T-helper 1 cell (primary cell): ENCODE data around the gene MAPK14.
"Not testable (repeated sequence)": the region's sequence is repeated elsewhere in the genome, so short reads cannot be mapped to it uniquely, and the experiment has no call there.

Experiments used
- DNase-seq, 5 donors: peaks; one replicate each; pipeline ENCODE4 v3.0.0-alpha.2; 2012 to 2020
- total RNA-seq, 4 donors: gene quantifications; one replicate each; lab custom pipeline; 2026; lab: John Stamatoyannopoulos, UW

MAPK14 gene
- 63.4 to 88.2 (median 85.5) reads per million in 4 donors for total RNA-seq

DNA sequence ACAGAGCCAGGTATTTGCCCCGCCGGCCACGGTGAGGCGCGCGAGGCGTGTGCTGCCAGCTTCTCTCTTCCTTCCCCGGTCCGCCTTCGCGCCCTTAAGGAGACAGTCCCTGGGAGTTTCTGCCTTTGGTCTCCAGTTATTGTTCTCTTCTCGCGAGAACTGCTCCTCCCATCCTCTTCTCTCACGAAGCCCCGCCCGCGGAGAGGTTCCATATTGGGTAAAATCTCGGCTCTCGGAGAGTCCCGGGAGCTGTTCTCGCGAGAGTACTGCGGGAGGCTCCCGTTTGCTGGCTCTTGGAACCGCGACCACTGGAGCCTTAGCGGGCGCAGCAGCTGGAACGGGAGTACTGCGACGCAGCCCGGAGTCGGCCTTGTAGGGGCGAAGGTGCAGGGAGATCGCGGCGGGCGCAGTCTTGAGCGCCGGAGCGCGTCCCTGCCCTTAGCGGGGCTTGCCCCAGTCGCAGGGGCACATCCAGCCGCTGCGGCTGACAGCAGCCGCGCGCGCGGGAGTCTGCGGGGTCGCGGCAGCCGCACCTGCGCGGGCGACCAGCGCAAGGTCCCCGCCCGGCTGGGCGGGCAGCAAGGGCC lies at the start of gene MAPK14:
Gene MAPK14, plus strand, starts transcription at position 308 of the 587 bp plus-strand sequence. CDS start 350 bp downstream, outside the sequence.
- DNase-seq: peak; percentile 96 to 99 (median 99)

DNA sequence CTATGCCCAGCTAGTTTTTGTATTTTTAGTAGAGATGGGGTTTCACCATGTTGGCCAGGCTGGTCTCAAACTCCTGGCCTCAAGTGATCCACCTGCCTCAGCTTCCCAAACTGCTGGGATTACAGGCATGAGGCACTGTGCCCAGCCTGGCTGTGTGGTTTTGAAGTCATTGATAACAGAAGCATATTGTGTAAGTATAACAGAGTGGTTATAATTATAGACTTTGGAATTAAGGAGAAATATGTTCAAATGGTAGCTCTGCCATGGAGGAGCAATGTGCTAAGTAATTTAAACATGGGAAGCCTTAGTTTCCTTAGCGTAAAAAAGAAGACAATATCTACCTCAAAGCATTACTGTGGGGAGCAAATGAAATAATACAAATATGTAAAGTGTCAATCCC lies 47.5 kb upstream of the MAPK14 start:
- not testable (repeated sequence) for DNase-seq

DNA sequence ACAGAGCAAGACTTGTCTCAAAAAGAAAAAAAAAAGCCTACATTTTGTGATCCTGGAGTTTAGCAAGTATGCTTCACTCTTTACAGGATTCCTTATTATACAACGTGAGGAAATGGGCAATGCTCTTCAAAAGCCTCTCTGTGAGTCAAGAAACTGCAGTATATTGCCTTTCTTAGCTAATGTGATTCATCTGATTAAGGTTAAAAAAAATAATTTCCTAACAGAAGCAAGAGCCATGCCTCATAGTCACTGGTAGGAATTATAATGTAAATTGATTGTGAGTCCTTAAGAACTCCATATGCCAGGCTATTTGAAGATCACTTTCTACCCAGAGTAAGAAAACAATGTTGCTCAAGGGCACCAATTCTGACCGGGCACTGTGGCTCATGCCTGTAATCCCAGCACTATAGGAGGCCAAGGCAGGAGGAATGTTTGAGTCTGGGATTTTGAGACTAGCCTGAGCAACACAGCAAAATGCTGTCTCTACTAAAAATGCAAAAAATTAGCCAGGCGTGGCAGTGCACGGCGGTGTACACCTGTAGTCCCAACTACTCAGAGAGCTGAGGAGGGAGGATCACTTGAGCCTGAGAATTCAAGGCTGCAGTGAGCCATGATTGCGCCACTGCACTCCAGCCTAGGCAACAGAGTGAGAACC lies 46.5 kb upstream of the MAPK14 start:
- no peak for DNase-seq

DNA sequence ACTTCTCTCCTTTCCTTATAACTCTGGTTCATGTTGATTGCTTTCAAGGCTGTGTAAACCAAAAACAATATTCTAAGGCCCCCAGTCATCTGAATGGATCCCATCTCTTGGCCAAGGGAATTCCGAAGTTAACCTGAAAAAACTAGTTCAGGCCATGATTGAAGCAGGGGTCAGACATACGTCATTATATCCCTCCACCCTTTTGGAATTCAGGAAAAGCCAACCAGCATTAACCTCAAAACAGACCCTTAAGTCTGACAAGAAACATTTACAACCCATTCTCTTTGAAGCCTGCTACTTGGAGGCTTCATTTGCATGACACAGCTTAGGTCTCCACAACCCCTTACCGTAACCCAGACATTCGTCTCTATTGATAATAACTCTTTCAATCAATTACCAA lies 42.9 kb upstream of the MAPK14 start:
- no peak for DNase-seq

DNA sequence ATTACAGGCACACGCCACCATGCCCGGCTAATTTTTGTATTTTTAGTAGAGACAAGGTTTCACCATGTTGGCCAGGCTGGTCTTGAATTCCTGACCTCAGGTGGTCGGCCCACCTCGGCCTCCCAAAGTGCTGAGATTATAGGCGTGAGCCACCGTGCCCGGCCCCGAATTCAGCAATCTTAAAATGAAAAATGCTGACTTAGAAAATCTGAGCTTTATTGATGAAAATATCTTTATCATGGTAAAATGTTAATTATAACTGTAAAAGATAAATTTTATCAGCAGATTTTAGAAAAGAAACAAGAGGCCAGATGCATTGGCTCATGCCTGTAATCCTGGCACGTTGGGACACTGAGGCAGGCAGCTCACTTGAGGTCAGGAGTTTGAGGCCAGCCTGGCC lies 39.6 kb upstream of the MAPK14 start:
- DNase-seq: not testable (repeated sequence)

DNA sequence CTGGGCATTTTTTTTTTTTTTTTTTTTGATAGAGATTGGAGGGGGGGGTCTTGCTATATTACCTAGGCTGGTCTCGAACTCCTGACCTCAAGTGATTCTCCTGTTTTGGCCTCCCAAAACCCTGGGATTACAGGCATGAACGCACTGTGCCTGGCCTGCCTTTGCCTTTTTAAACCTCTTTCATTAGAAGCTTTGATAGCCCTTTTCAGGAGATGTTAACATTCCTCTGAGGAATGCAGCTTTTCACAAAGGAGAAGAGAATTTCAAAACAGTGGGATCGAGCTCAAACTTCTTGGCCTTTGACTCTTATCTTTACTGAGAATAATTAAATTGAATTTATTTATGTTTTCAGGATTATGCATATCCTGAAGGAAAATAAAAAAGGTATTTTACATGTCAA lies 34.5 kb upstream of the MAPK14 start:
- DNase-seq: no peak

DNA sequence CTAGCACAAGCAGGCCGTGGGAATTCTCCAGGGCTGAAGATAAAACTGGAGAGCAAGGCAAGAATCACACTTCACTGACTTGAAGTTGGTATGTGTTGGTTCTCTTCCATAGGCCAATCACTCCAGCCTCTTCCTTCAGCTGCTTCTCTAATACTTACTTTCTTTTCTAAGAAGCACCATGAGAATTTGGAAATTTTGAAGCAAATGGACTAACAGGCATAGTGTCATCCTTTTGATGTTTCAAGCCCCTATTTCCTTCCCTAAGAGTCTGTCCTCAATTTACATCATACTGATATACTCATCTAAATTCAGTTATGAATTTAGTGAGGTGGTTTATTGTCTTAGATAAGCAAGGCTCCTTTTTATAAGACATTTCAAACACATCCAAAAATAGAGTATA lies 27.2 kb upstream of the MAPK14 start:
- DNase-seq: no peak

DNA sequence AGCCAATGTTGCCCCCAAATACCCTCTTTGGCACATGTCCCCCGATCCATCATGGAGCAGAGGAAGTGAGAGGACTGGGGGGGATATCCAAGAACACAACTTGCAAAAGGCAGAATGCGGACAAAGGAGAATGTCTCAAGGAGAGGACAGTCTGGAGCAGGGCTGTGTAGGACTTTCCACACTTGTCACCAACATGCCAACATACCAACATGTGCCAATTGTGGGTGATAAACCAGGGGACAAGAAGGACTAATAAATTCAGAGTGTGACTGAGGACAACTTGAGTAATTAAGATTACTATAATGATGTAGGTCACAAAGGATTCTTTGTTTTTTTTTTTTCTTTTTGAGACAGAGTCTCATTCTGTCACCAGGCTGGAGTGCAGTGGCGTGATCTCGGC lies 11.9 kb upstream of the MAPK14 start:
- DNase-seq: no peak

DNA sequence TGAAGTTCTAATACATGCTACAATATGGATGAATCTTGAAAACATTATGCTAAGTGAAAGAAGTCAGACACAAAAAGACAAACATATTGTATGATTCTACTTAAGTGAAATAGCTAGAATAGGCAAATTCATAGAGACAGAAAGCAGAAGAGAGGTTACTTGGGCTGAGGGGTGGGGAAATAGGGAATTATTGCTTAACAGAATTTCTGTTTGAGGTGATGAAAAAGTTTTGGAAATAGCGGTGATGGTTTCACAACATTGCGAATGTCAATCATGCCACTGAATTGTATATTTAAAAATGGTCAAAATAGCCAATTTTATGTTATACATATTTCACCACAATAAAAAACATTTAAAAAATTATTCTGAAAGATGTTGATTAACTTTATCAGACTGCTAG lies 9.3 kb upstream of the MAPK14 start:
- no peak for DNase-seq

DNA sequence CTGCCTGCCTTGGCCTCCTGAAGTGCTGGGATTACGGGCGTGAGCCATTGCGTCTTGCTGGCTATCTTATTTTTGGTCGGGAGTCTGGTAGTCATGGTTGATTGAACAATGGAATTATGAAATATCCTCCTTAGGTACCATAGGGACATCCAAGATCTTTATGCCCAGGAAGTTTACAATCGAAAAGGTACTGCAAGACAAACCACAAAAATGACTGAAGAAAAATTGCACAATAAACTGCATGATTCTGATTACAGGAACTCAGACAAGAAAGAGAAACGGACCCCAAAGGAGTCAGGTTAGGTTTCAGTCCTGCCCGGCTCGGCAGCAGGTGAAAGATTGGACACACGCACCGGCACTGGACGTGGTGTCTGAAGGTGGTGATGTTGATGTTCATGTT lies 8.4 kb upstream of the MAPK14 start:
- DNase-seq: no peak

DNA sequence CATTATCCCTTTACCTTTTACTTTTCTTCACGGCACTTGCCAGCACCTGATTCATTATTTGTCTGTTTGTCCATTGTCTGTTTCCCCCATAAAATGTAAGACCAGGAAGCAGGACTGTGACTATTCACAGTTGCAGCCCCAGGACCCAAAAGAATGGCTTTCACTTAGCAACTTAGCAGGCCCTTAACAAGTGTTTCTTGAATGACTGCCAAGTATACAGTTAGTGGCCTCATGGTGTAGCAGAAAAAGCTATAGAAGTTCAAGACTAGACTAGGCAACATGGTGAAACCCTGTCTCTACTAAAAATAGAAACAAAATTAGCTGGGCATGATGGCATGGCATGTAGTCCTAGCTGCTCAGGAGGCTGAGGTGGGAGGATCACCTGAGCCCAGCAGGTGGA lies 7.5 kb upstream of the MAPK14 start:
- no peak for DNase-seq

DNA sequence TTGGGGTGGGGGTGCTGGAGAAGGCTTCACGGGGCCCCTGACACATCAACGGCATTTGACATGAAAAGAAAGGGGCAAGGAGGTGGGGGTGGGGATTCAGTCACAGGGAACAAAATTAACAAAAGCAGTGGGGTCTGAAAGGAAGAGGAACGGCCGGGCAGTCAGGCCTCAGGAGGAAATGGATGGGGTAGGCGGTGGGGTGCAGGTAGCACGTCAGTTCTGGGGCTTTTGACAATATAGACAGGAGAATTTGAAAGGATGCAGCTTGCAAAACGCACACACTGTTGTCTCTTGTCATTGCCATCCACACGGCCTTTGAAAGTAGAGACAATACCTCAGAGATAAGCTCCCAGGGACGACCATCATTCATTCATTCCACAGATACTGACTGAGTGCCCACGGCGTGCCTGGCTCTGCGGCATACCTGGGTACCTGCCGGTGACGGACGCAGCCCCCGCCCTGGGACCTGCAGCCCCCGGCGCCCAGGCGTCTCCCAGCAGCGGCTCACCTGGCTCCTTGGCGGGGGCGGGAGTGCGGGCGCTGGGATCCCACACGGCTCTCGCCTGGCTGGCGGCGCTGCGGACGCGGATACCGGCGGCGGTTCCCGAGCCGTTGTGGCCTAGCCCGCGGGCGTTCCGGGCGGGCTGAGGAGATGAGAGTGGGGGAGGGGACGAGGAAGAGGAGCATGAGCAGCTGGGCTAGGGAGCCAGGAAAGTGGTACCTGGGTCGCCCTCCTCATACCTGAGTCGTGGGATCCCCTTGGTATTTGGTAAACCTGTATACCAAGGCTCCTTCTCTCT lies 3.4 kb upstream of the MAPK14 start, which contains the start of gene SLC26A8:
Gene SLC26A8, minus strand, starts transcription at position 646 of the 800 bp plus-strand sequence. CDS start 4,934 bp downstream, outside the sequence.
- DNase-seq: no peak

DNA sequence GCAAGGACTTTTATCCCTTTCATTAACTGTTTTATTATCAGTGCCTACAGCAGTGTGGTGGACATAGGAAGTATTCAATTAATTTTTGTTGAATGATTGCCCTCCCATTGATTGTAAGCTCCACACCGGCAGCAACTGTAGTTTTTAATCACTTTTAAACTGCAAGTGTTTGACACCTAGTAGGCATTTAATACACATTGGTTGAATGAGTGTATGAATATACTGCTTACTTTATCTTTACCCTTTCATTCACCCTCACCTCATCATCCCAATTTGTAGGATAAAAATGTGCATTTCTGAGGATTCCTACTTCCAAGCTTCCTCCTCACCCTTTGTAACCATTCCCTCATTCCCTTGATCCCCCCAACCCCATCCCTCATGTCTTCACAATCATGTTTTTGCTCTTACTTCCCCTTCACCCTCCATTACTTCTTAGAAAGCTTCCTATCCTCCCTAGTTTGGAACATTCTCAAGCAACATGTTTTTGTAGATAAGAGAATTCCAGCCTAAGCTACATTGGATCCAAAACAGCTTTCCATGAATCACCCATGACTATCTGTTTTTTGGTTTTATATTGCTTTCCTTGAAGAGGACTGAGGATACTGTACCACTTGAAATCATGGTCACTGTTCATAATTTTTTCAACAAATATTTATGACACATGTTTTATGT lies 2.2 kb upstream of the MAPK14 start:
- DNase-seq: no peak

DNA sequence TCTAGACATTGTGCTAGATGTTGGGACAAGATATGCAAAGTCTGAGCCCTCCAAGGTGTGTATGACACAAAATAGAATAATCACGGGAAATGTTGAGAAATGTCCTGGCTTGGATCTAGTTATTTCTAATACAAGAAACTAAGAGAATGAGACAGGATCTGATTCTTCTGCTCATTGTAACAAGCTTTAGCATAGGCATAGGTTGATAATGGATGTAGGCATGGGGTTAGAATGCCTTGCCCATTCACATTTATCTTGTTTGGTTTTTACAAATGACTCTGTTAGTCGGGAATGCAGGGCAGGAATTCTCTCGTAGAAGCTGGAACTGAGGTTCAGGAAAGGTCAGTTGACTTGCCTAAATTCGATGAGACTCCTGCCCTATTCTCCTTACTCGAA lies 1.7 kb upstream of the MAPK14 start:
- no peak for DNase-seq

DNA sequence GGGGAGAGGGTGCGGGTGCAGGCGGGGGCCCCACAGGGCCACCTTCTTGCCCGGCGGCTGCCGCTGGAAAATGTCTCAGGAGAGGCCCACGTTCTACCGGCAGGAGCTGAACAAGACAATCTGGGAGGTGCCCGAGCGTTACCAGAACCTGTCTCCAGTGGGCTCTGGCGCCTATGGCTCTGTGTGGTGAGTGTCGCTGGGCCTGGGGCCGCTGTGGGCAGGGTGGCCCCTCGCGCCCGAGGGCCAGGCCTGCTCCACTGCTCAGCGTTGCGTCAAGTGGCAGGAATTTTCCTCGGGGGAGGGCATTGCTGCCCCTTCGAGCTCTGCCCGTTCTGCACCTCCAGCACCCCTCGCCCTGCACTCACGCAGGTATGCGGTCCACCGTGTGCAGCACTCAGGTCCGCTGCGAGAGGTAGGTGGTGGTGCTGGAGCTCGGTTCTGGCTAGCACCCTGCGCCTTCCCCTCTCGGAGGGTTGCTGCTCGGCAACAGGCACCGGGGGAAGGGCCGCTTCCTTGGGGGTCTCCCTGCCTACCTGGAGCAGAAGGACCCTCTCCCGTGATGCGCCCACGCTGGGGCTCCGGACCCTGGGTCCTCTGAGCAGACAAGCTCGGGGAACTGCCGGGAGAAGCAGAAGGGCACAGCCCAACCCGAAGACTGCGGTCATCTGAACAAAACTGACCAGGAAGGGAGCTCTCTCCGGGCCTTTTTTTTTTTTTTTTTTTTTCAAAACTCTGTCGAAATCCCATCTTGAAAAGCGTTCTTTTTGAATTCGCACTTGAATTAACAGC lies 674 bp downstream of the MAPK14 start:
- peak in 4 of 5 donors; percentile 10 to 52 (median 34) for DNase-seq

DNA sequence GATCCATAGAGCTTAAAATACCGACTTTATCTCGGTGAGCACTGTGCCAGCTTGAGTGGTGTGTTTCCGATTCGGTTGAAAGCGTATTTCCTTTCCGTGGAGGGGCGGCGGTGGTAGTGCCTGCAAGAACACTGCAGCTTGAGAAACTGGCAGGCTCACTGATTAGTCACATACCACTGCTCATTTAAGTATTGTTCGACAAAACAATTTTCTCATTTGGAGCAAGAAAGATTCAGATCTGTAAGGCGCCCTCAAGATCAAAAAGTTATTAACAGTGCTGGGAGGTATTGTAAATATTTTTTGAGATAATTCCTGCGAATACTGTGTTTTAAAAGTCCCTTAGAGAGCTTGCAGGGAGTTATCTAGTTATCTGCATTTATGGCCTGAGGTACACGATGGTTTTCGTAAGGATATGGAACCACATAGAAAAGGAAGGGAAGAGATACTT lies 1.3 kb downstream of the MAPK14 start:
- peak; percentile 22 to 78 (median 50) for DNase-seq

DNA sequence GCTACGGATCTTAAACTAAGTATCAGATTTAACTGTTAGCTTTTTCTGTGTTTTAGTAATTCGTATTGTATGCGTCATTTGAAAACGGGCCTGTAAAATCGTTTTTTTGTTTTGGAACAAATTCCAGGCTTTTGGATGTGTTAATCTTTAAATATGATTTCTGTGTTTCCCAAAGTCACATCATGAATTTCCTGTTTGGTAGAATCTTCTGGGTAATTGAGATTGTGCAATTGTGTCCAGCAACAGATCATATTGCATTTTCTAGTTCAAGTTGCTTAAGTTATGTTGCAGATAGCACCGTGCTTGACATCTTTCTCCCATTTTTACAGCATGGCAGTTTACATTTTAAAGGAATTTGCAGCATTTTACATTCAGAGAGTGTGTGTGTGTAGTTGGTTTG lies 1.9 kb downstream of the MAPK14 start:
- no peak for DNase-seq

DNA sequence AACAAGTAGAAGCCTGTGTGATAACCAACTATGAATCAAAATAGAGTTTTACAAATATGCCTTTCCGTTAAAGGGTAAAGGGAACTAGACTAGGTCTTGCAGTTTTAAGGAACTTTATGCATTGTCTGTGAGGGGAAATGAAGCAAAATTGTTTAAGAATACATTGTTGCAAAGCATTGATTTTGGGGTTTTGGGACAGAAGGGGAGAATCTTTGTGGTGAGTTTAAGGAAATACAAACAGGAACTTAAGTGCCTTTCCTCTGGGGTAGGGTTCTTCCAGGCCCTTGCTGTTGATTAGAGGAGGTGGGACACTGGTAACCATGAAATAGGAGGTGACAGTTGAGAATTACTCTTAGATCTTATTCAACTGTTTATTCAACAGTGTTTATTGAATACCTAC lies 4.7 kb downstream of the MAPK14 start:
- no peak for DNase-seq

DNA sequence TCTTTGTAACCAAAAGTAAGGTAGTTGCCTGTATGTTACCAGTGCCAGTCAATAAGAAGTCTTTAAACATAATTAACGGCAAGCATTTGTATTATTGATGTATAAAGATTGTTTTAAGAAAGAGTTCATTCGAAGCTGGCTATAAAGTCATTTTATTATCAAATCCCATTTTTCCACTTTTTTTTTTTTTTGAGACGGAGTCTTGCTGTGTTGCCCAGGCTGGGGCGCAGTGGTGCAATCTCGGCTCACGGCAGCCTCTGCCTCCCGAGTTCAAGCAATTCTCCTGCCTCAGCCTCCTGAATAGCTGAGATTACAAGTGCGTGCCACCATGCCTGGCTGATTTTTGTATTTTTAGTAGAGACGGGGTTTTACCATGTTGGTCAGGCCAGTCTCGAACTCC lies 5.5 kb downstream of the MAPK14 start:
- not testable (repeated sequence) for DNase-seq

DNA sequence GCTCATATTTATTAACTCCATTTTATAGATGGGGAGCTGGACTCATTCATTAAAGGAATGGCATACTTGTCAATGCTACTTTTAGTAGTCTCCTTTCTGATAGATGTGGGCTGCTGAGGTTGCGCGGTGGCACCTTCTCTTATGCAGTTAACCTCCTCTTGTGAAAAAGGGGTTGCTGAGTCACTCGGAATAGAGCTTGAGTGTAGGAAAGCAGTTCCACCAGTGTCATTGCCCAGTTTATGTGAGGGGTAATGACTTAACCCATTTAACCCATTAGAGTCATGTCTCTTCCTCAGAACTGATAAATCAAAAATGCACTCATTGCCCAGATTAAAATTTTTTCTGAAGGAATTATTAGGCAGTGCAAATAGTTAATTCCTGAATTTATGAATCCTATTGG lies 6.3 kb downstream of the MAPK14 start:
- peak in 1 of 5 donors; percentile 17 for DNase-seq

DNA sequence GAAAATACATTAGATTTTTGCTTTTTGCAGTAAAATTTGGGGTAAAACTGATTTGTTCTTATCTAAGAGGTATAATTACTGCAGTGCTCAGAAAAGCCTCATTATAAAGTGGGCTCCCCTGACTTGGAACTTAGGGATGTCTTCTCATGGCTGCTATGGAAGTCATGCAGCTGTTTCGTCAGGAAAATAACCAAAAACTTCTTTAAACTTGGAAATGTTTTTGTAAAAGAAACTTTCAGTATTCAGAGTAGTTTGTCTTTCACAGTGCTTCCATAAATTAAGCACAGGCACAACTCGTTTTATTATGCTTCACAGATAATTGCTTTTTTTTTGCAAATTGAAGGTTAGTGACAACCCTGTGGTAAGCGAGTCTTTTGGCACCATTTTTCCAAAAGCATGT lies 6.8 kb downstream of the MAPK14 start:
- DNase-seq: no peak

DNA sequence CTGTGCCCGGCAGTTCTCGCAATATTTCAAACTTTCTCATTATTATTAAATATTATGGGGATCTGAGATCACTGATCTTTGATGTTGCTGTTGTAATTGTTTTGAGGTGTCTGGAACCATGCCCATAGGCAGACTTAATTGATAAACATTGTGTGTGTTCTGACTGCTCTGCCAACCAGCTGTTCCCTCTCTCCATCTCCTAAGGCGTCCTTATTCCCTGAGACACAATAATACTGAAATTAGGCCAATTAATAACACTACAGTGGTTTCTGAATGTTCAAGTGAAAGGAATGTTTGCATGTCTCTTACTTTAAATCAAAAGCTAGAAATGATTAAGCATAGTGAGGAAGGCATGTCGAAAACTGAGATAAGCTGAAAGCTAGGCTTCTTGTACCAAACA lies 7.6 kb downstream of the MAPK14 start:
- no peak for DNase-seq
